ENCODE data around the gene UQCC5. TPM values are rescaled to one million over a fixed set of nuclear protein-coding genes. Genes with fewer than 3 reads are reported as not detected.

UQCC5 gene, protein sequence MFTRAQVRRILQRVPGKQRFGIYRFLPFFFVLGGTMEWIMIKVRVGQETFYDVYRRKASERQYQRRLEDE
- total RNA-seq, result 5.8 and 8.5 TPM in 2 replicates

DNA sequence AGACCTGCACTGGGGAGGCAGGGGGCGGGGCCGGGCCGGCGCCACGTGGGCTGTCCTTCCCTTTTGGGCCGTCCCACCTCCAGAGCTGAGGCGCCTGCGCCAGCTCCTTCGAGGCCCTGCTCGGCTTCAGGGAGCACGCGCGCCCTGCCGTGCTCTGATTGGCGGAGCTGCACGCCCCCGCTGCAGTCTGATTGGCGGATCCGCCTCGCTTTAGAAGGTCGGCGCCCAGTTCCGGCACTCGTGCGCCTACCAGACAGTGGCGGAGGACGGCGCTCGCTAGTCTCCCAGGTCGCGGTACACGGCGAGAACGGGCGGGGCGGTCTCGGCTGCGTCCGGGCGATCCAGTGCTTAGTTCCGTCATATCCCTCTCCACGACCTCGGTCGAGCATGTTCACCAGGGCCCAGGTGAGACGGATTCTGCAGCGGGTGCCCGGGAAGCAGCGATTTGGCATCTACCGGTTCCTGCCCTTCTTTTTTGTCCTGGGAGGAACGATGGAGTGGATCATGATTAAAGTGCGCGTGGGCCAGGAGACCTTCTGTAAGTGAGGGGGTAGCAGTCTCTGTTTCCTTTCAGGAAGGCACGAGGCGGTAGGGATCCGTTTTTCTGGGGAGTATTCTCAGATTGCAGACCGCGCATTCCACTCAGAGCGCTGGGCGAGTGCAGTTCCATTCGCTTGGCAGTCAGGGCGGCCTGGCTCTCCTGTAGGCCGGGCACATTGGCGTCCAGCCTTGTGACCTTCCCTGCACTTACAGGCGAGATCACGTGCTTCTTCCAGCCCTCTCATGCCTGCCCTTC is at the start of gene UQCC5:
Gene UQCC5, plus strand, starts transcription at position 237 of the 796 bp plus-strand sequence. Its CDS starts 151 bp downstream, at position 388.

DNA sequence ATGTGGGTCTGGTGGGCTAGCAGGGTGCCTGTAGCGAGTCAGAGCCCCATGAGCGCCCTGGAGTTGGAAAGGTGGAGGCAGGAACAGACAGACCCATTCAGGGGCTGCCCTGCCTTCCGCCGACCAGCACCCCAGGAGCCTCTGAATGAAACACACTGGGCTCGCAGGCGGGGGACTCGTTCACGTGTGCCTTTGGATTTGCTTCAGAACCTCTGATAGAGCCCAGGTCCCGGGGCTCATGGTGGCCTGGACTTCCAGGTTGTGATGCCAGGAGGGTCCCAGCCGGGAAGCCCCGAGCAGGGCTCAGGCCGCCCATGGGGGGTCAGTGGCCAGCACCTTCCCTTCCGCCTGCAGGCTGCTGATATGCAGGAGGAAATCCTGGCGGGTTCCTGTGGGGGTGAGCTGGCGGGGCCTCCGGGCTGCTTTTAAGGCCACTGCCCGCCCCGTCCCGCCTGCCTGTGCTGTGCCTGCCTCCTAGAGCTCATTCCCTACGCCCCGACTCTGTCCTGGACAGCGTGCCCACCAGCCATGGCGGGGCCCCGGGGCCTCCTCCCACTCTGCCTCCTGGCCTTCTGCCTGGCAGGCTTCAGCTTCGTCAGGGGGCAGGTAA is 41.4 kb upstream of the UQCC5 start, which contains the start of gene STAB1:
Gene STAB1, plus strand, starts transcription at position 453 of the 610 bp plus-strand sequence. Its CDS starts 76 bp downstream, at position 529.

DNA sequence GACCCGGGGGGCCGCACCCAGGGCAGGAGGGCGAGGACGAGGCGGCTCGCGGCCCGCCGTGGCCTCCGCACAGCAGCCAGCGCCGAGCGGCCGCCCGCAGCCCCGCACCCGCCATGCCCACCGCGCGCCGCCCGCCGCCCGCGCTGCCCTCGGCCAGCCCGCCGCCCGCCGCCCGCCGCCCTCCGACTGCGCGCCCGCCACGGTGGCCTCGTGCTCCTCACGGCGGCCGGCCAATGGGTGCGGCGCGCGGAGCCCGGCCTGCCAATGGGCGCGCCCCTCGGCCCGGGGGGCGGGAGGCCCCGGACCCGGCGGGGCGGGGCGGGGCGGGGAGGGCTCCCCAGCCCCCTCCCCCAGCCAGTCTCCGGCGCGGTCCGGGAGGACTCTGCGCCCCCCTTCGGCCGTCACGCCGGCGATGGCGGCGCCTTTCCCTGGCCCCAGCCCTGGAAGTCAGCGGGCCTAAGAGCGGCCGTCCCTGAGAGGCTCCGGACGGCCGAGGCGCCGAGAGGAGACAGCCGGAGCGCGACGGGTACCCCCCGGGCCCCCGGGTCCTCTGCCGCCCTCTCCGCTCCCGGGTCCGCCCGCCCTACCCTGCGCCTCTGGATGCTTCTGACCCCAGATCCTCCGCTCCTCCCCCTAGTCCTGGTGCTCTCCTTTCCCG is 2.7 kb upstream of the UQCC5 start, which contains the start of gene NT5DC2:
Gene NT5DC2, minus strand, starts transcription at position 235 of the 658 bp plus-strand sequence. Its CDS starts 120 bp downstream, at position 115.

Other genes starting within 250 kb of the UQCC5 start
- 2.7 and 3.1 TPM in 2 replicates for gene GLYCTK, start 248.8 kb upstream of the UQCC5 start, total RNA-seq
- 1.9 and 8.8 TPM in 2 replicates for gene DNAH1, start 220.3 kb upstream of the UQCC5 start, total RNA-seq
- gene BAP1, start 126.6 kb upstream of the UQCC5 start, total RNA-seq, result 50.4 and 57.7 TPM in 2 replicates
- 3.6 and 6.6 TPM in 2 replicates for gene PHF7, start 125.9 kb upstream of the UQCC5 start, total RNA-seq
- gene SEMA3G, start 91.5 kb upstream of the UQCC5 start, total RNA-seq, result 0.06 and 0.10 TPM in 2 replicates
- gene TNNC1, start 82.6 kb upstream of the UQCC5 start, total RNA-seq, result 0.31 TPM in 1 of 2 replicates, not detected in the other
- gene NISCH, start 81.0 kb upstream of the UQCC5 start, total RNA-seq, result 38.9 and 44.1 TPM in 2 replicates
- gene STAB1, start 41.3 kb upstream of the UQCC5 start, total RNA-seq, result 3.0 and 4.4 TPM in 2 replicates
- 67.2 and 86.1 TPM in 2 replicates for gene NT5DC2, start 2.7 kb upstream of the UQCC5 start, total RNA-seq
- 36.6 and 42.7 TPM in 2 replicates for gene PBRM1, start 149.3 kb downstream of the UQCC5 start, total RNA-seq
- gene GNL3, start 149.4 kb downstream of the UQCC5 start, total RNA-seq, result 54.0 and 79.2 TPM in 2 replicates
- 97.8 and 98.1 TPM in 2 replicates for gene GLT8D1, start 169.2 kb downstream of the UQCC5 start, total RNA-seq
- 184 and 227 TPM in 2 replicates for gene SPCS1, start 169.5 kb downstream of the UQCC5 start, total RNA-seq
- 9.9 and 11.8 TPM in 2 replicates for gene NEK4, start 234.3 kb downstream of the UQCC5 start, total RNA-seq
- gene ITIH1, start 241.0 kb downstream of the UQCC5 start, total RNA-seq, result not detected in 2 replicates